ENCODE results near the gene CASKIN1.
A peak's percentile ranks its signal among the peaks of the same experiment; 100 is the strongest.
"Not testable (repeated sequence)": the region's sequence is repeated elsewhere in the genome, so short reads cannot be mapped to it uniquely, and the experiment has no call there.

CASKIN1 gene

GRCh38 chr16:2210386-2211365 lies 14.3 kb upstream of the CASKIN1 start, which contains the start of gene BRICD5:
Gene BRICD5 (minus strand): TSS chr16:2210863. CDS start chr16:2210833, 30 bp downstream.
- no peak for DNase-seq (ENCODE audit: low spot score)

DNA sequence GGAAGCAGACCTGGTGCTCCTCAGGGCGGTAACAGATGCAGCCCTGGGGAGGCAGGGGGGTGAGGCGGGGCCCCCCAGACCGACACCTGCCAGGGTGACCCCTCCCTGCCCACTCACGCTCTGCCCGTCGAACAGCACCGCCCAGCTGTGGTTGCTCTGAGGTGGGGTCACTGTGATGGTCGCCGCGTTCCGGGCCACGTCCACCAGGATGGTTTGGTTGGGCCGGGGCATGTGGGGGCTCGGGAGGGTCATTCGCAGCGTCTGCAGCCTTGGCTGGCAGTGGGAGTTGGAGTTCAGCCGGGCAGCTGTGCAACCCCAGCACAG lies 13.6 kb upstream of the CASKIN1 start:
- DNase-seq (ENCODE audit: low spot score), result no peak

DNA sequence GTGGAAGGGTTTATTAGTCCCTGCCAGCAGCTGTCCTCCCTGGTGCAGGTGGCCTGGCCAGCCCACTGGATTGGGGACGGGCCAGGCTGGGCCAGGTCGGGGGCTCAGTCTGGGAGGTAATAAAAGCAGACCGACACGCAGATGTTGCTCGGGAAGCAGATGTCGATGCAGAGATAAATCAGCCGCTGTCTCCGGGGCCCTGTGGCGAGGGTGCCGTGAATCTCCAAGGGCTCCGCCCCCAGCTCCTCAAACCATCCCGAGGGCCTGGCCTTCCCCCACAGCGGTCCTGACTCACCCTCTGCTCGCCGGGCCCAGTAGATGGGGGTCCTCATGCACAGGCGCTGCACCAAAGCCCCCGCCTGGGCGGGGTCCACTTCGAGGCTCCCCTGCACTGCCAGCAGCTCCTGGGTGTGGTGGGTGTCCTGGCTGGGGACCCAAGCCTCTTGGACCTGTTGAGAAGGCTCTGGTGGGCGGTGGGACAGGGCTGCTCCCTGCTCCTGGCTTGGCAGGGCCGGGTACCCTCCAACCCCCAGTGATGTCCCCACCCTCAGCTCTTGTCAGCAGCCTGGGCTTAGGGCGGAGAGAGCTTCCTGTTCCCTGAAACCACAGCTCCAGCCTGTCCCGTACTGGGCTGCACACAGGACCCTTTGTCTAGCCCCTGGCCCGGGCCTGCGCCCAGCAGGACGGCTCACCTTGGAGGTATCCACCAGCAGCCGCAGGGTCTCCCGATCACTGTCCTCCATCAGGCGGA lies 13.0 kb upstream of the CASKIN1 start:
- DNase-seq (ENCODE audit: low spot score), result no peak

GRCh38 chr16:2208772-2209171 lies 12.4 kb upstream of the CASKIN1 start:
- DNase-seq (ENCODE audit: low spot score), result no peak

GRCh38 chr16:2208308-2208707 lies 11.9 kb upstream of the CASKIN1 start:
- no peak for DNase-seq (ENCODE audit: low spot score)

GRCh38 chr16:2207872-2208271 lies 11.5 kb upstream of the CASKIN1 start:
- no peak for DNase-seq (ENCODE audit: low spot score)

DNA sequence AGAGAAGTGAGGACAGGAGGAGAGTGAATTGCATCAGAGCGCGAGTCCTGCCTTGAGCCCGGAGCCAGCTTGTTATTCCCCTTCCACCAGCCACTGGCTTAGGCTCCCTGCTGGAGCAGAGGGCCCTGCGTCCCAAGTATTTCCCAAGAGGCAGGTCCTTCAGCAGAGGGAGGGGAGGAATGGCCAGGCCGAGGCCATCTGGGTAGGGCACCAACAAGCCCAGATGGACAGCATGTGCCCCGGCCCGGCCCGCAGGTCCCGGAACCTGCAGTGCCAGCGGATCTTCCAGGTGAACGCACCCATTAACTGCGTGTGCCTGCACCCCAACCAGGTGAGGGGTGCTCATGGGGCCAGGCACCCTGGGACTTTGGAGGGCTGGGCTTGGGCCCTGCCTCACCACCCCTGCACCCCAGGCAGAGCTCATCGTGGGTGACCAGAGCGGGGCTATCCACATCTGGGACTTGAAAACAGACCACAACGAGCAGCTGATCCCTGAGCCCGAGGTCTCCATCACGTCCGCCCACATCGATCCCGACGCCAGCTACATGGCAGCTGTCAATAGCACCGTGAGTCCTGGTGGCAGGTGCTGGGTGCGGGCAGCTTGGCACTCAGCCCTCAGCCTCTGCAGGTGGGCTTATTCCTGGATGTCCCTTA lies 10.5 kb upstream of the CASKIN1 start:
- no peak for DNase-seq (ENCODE audit: low spot score)

- DNase-seq (ENCODE audit: low spot score), result no peak
Measured at GRCh38 chr16:2206420-2206779, 10.0 kb upstream of the CASKIN1 start.

- no peak for DNase-seq (ENCODE audit: low spot score)
Measured at GRCh38 chr16:2205967-2206313, 9.5 kb upstream of the CASKIN1 start.

DNA sequence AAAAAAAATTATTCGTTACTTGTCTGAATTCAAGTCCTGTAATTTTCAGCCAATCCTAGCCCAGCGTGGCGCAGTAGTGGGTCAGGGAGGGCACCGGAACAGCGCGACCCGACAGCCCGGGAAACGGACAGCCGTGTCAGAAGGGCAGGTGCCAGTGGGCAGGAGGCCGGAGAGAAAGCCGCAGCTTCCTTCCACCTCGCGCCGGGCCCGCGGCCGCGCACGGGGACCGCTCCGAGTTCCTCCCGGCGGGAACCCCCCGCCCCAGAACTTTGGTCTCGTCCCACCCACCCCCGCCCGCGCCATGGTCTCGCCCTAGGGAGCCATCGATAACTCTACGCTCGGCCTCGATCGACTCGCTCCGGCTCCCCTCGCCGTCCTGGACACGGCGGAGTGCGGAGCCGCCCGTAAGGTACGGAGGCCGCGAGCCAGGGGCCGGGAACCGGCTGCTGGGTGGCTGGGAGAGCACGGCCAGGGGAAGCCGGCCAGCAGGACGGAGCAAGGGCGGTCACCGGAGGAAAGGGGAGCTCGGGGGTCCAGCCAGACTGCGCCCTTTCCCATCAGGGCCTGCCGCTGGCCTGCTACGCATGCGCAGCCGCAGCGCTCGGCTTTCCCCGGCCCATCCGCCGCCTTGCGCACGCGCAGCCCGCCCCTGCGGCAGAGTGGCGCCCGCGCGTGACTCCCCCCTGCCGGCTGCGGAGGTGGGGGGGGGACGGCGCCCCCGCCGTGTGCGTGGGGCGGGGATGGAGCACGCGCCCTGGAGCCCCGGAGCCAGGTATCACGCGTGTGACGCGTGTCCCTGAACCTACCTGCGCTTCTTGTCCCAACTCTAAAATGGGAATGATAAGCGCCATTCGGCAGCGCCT lies 8.9 kb upstream of the CASKIN1 start, which contains the start of gene MLST8:
TSS of gene MLST8 (plus strand) at position 351 of the 863 bp plus-strand sequence. CDS start 632 bp downstream, outside the sequence.
- peak; percentile 89 for DNase-seq (ENCODE audit: low spot score)

DNA sequence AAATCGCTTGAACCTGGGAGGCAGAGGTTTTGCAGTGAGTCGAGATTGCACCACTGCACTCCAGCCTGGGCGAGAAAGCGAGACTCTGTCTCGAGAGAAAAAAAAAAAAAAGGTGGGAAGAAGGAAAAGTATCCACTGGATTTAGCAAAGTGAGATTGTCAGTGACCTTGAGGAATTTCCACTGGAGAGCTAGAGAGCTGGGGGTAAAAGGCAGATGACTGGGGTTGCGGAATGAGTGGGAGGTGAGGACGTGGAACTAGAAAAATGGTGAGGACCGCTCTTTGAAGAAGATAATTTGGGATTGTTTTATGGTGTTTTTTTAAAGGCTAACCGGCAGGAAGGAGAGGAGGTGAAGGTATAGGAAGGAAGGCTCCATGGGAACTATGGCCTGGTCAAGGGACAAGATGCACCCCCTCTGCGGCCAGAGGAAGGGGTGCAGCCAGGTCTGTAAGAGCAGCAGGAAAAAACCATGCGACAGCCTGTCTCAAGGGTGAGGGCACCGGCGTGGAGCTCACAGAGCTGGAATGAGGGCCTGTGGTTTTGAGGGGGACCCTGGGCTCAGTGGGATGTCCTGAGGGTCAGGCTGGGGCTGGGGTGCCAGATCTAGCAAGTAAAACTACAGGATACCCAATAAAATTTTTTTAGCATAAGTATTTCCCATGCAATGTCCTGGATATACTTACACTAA lies 8.2 kb upstream of the CASKIN1 start:
- DNase-seq (ENCODE audit: low spot score), result no peak

DNA sequence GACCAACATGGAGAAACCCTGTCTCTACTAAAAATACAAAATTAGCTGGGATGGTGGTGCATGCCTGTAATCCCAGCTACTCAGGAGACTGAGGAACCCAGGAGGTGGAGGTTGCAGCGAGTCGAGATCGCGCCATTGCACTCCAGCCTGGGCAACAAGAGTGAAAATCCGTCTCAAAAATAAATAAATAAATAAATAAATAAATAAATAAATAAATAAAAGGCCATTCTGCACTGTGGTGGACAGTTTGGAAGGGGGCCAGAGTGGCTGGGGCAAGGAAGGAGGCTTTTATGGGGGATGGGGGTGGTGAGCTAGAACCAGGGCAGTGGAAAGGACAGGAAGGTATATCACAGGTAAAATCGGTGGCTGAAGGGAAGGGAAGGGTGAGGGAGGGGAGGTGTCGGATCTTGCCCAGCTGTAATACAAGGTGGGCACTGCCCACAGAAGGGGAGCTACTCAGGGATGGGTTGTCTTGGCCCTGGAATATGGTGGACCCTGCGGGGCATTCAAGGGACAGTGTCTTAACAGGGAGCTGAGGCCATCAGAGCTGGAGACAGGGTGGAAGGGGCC lies 6.8 kb upstream of the CASKIN1 start:
- not testable (repeated sequence) for DNase-seq (ENCODE audit: low spot score)

DNA sequence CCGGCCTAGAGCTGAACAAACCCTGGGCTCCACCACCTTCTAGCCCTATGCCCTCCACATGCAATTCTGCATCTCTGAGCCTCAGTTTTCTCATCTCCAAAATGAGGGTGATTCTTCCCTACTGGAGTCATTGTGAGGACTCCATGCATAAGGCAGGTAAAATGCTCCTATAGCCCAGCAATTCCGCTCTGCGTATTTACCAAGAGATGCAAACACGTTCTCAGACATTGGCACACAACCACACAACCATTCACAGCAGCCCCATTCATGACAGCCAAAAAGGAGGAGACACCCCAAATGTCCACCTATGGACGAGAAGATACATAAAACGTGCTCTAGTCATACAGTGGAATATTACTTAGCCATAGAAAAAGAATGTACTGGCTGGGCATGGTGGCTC lies 3.9 kb upstream of the CASKIN1 start:
- DNase-seq (ENCODE audit: low spot score), result no peak

DNA sequence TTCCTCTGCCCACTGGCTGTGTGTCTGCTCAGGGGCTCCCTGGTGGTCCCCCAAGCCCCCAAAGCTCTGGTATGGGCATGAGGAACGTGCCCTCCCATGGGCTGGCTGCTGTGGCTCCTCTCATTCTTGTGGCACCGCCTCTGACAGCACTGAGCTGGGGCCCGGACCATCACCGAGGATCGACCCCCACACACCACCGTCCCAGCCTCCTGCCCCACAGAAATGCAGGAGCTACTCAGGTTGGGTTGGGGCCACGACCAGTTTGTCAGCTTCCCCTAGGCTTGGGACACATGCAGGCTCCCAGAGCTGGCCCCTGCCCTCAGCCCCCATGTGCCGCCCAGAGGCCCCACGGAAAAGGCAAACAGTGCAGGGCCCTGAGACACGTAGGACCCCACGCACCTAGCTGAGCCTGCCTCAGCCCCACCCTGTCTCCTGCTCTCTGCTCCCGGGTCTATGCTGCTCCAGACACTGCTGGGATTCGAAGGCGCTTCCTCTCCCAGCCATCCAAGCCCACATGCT lies 3.3 kb upstream of the CASKIN1 start:
- no peak for DNase-seq (ENCODE audit: low spot score)

GRCh38 chr16:2199095-2199494 lies 2.7 kb upstream of the CASKIN1 start:
- DNase-seq (ENCODE audit: low spot score), result no peak

- DNase-seq (ENCODE audit: low spot score), result no peak
Measured at GRCh38 chr16:2198283-2198682, 1.9 kb upstream of the CASKIN1 start.

- no peak for DNase-seq (ENCODE audit: low spot score)
Measured at GRCh38 chr16:2197765-2198164, 1.4 kb upstream of the CASKIN1 start.

- no peak for DNase-seq (ENCODE audit: low spot score)
Measured at GRCh38 chr16:2196981-2197511, 641 bp upstream of the CASKIN1 start.

- DNase-seq (ENCODE audit: low spot score), result no peak
Measured at GRCh38 chr16:2195322-2196161, 863 bp downstream of the CASKIN1 start.

Data from putamen (tissue), 1 donor.